H1 (cell line): ENCODE data around the gene LPCAT3. TPM values are rescaled to one million over a fixed set of nuclear protein-coding genes. Genes with fewer than 3 reads are reported as not detected.
A peak's percentile ranks its signal among the peaks of the same experiment; 100 is the strongest.

Experiments used
- BCL11A ChIP-seq, 2 experiments: IDR thresholded peaks; one replicate each; pipeline ENCODE4 v1.6.1; 2011; ENCODE audit warnings: low read depth in 2 of 2, low read length in 2 of 2, mild to moderate bottlenecking in 2 of 2
- CHD7 ChIP-seq: fragments of 300-600 bp; sonication (generic); IDR thresholded peaks from 2 replicates; pipeline ENCODE4 v1.7.1; 2012; ENCODE audit warnings: low read length, moderate library complexity, mild to moderate bottlenecking, inconsistent platforms; ENCODE audit not compliant: insufficient replicate concordance
- EP300 ChIP-seq, 2 experiments: IDR thresholded peaks; 1 replicate in 1 of 2; 2 replicates in 1 of 2; pipeline ENCODE4 v1.6.1; 2011 to 2012; ENCODE audit warnings: low read depth in 2 of 2, low read length in 2 of 2, mild to moderate bottlenecking in 2 of 2, borderline replicate concordance in 1 of 2, inconsistent platforms in 1 of 2, moderate library complexity in 1 of 2
- KDM5A ChIP-seq: fragments of 200-600 bp; IDR thresholded peaks from 2 replicates; pipeline ENCODE4 v1.7.1; 2012; ENCODE audit warnings: mild to moderate bottlenecking, low read length, inconsistent platforms, mixed read lengths
- POLR2A ChIP-seq, 2 experiments: IDR thresholded peaks; 1 replicate in 1 of 2; 2 replicates in 1 of 2; pipeline ENCODE4 v1.6.1; 2011; ENCODE audit warnings: low read depth in 2 of 2, low read length in 2 of 2, mild to moderate bottlenecking in 2 of 2; ENCODE audit errors: control extremely low read depth in 1 of 2
- RXRA ChIP-seq: IDR thresholded peaks from 2 replicates; pipeline ENCODE4 v1.6.1; 2011; ENCODE audit warnings: low read depth, mild to moderate bottlenecking, low read length, moderate library complexity; ENCODE audit not compliant: insufficient read depth
- SAP30 ChIP-seq: fragments of 300-600 bp; sonication (generic); IDR thresholded peaks from 2 replicates; pipeline ENCODE4 v1.7.1; 2012; ENCODE audit warnings: low read length, moderate library complexity, mild to moderate bottlenecking, inconsistent platforms; ENCODE audit not compliant: insufficient read depth, insufficient replicate concordance
- SP1 ChIP-seq: IDR thresholded peaks from 2 replicates; pipeline ENCODE4 v1.6.1; 2011; ENCODE audit warnings: low read depth, low read length
- SP4 ChIP-seq: IDR thresholded peaks from 2 replicates; pipeline ENCODE4 v1.6.1; 2012; ENCODE audit warnings: low read length, inconsistent platforms
- YY1 ChIP-seq: IDR thresholded peaks from 2 replicates; pipeline ENCODE4 v1.6.1; 2011; ENCODE audit warnings: low read depth, mild to moderate bottlenecking, low read length
- polyA plus RNA-seq, 7 experiments: library from polyadenylated mRNA; depleted of rRNA in 3 of 7; stranded (reverse) in 5 of 7; unstranded in 2 of 7; fragments of >200 nt in 5 of 7; fragments of 200-250 nt in 2 of 7; gene quantifications; 1 replicate in 5 of 7; 2 replicates in 1 of 7; 4 replicates in 1 of 7; pipeline versions ENCODE4 v1.2.1 to v1.2.3, GENCODE V29; 2011 to 2013; ENCODE audit warnings: missing spikeins in 2 of 7, mixed read lengths in 2 of 7
- total RNA-seq: library from RNA; stranded (reverse); fragmentation: NEBNext Ultra II Directional; extraction: Animal tissue kit (Norgen Biotek cat#: 25700); gene quantifications from 2 replicates; pipeline ENCODE4 v1.2.1, GENCODE V29; 2021

The LPCAT3 gene
- total and polyA plus RNA-seq, 2 of the 8 experiments (the other 6 are each of a cell fraction or from before 2014, with no cell fraction given) = 55.8 to 70.4 TPM

- no peak for TF ChIP-seq CHD7
- peak; percentile 80; the same call in 1 of the 2 replicates for TF ChIP-seq YY1
- peak; percentile 90; the same call in 1 of the 2 replicates for TF ChIP-seq SP4
- TF ChIP-seq EP300 (IDR thresholded peaks at IDR 0.05; ENCODE audit: borderline replicate concordance in 1 of 2, low read depth in 2 of 2, low read length in 2 of 2) = peak; percentile 56 to 63; a peak in 1 of 3 replicates
- TF ChIP-seq RXRA = no peak
- no peak for TF ChIP-seq BCL11A (IDR thresholded peaks at IDR 0.05; ENCODE audit: low read depth in 2 of 2, low read length in 2 of 2)
- TF ChIP-seq KDM5A = no peak
- peak in 1 of 2 experiments; percentile 93; a peak in 2 of 3 replicates for TF ChIP-seq POLR2A (IDR thresholded peaks at IDR 0.05; ENCODE audit: control extremely low read depth in 1 of 2, low read depth in 2 of 2, low read length in 2 of 2)
- no peak for TF ChIP-seq SAP30
- TF ChIP-seq SP1 = peak; percentile 77
Observed at GRCh38 chr12:6937481-6938352, 80.6 kb downstream of the LPCAT3 start (continued).
